Endodermal cell (in vitro differentiated cells): ENCODE data around the gene RANBP1. TPM values are rescaled to one million over a fixed set of nuclear protein-coding genes. Genes with fewer than 3 reads are reported as not detected.

Experiments
- DNase-seq: peaks from one replicate; pipeline ENCODE4 v3.0.0-alpha.2; 2017
- H3K27ac ChIP-seq: 2 replicates; pipeline ENCODE4 v1.5.1; 2013; ENCODE audit warnings: mild to moderate bottlenecking, low read depth, low read length, moderate library complexity
- H3K27me3 ChIP-seq: 2 replicates; pipeline ENCODE4 v1.6.1; 2013; ENCODE audit warnings: mild to moderate bottlenecking, low read length, moderate library complexity; ENCODE audit not compliant: insufficient read depth, control insufficient read depth, poor library complexity, severe bottlenecking
- H3K36me3 ChIP-seq: 2 replicates; pipeline ENCODE4 v1.7.0; 2013; ENCODE audit warnings: mild to moderate bottlenecking, low read length, moderate library complexity; ENCODE audit not compliant: control insufficient read depth, insufficient read depth
- H3K4me1 ChIP-seq: one replicate; pipeline ENCODE4 v1.7.0; 2013; ENCODE audit warnings: low read length; ENCODE audit not compliant: control insufficient read depth, insufficient read depth
- H3K4me3 ChIP-seq: 2 replicates; pipeline ENCODE4 v1.5.1; 2013; ENCODE audit warnings: mild to moderate bottlenecking, low read length, moderate library complexity
- H3K9ac ChIP-seq: 2 replicates; pipeline ENCODE4 v1.6.1; 2013; ENCODE audit warnings: mild to moderate bottlenecking, low read length, moderate library complexity; ENCODE audit not compliant: poor library complexity, severe bottlenecking; ENCODE audit errors: extremely low read depth
- H3K9me3 ChIP-seq: 2 replicates; pipeline ENCODE4 v1.6.1; 2013; ENCODE audit warnings: mild to moderate bottlenecking, low read length, moderate library complexity; ENCODE audit not compliant: control insufficient read depth
- H3K27ac Mint-ChIP-seq: 2 replicates; pipeline ENCODE4 v1.8.0; 2020; ENCODE audit warnings: mixed read lengths
- H3K27me3 Mint-ChIP-seq: 2 replicates; pipeline ENCODE4 v1.8.0; 2021; ENCODE audit warnings: mild to moderate bottlenecking, mixed read lengths; ENCODE audit not compliant: insufficient read depth
- H3K36me3 Mint-ChIP-seq: 2 replicates; pipeline ENCODE4 v1.8.0; 2020; ENCODE audit warnings: low read depth, mixed read lengths
- H3K4me1 Mint-ChIP-seq: 2 replicates; pipeline ENCODE4 v1.8.0; 2020; ENCODE audit warnings: mixed read lengths
- H3K4me3 Mint-ChIP-seq: 2 replicates; pipeline ENCODE4 v1.8.0; 2020; ENCODE audit warnings: mild to moderate bottlenecking, moderate library complexity, mixed read lengths
- H3K9me3 Mint-ChIP-seq: 2 replicates; pipeline ENCODE4 v1.8.0; 2020; ENCODE audit warnings: mild to moderate bottlenecking, mixed read lengths
- WGBS, 2 experiments: methylation state at CpG; one replicate each; pipeline versions ENCODE4 v1.1.5 to v1.1.7; 2013; ENCODE audit warnings: missing lambda C conversion rate in 2 of 2, mixed read lengths in 1 of 2; ENCODE audit not compliant: insufficient coverage in 1 of 2, insufficient read length in 1 of 2; 5-methylcytosine and 5-hydroxymethylcytosine counted together
- total RNA-seq, 2 donors: library from RNA; stranded (reverse); fragmentation: NEBNext Ultra II Directional in 1 of 2; extraction: Animal tissue kit (Norgen Biotek cat#: 25700) in 1 of 2; gene quantifications; 2 replicates in 1 of 2; 3 replicates in 1 of 2; pipeline ENCODE4 v1.2.1, GENCODE V29; 2021
- TF ChIP-seq, protein P1 (sequence below): fragments of 200-600 bp; sonication (generic); conservative IDR thresholded peaks from 2 replicates; pipeline ENCODE4 v1.5.0; 2021; ENCODE audit warnings: antibody characterized with exemption, mild to moderate bottlenecking

RANBP1 gene
- total RNA-seq, 2 donors from 2014 or later = 320 to 415 TPM

GRCh38 chr22:20068640-20069039, 47.3 kb upstream of the RANBP1 start:
- no peaks in the 10 kb centered on the region for H3K9me3 Mint-ChIP-seq
- no peak for DNase-seq
- Histone ChIP-seq H3K9me3 (no peaks in the 10 kb centered on the region), H3K27me3 (no peaks in the 10 kb centered on the region), H3K36me3 (no peaks in the 10 kb centered on the region), H3K4me3 (no peak overlapping the region), H3K9ac (no peak overlapping the region), H3K27ac (no peak overlapping the region), H3K4me1 (no peaks in the 10 kb centered on the region)
- H3K4me3 Mint-ChIP-seq = no peak overlapping the region
- no peaks in the 10 kb centered on the region for H3K4me1 Mint-ChIP-seq
- H3K36me3 Mint-ChIP-seq = no peaks in the 10 kb centered on the region
- H3K27ac Mint-ChIP-seq = no peak overlapping the region
- H3K27me3 Mint-ChIP-seq = peaks cover 12% of the 10 kb centered on the region
- 96 to 98% methylated on average over 7 of the region's 7 CpGs for WGBS, 2 experiments
- TF ChIP-seq, protein P1, sequence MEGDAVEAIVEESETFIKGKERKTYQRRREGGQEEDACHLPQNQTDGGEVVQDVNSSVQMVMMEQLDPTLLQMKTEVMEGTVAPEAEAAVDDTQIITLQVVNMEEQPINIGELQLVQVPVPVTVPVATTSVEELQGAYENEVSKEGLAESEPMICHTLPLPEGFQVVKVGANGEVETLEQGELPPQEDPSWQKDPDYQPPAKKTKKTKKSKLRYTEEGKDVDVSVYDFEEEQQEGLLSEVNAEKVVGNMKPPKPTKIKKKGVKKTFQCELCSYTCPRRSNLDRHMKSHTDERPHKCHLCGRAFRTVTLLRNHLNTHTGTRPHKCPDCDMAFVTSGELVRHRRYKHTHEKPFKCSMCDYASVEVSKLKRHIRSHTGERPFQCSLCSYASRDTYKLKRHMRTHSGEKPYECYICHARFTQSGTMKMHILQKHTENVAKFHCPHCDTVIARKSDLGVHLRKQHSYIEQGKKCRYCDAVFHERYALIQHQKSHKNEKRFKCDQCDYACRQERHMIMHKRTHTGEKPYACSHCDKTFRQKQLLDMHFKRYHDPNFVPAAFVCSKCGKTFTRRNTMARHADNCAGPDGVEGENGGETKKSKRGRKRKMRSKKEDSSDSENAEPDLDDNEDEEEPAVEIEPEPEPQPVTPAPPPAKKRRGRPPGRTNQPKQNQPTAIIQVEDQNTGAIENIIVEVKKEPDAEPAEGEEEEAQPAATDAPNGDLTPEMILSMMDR = no peak

DNA sequence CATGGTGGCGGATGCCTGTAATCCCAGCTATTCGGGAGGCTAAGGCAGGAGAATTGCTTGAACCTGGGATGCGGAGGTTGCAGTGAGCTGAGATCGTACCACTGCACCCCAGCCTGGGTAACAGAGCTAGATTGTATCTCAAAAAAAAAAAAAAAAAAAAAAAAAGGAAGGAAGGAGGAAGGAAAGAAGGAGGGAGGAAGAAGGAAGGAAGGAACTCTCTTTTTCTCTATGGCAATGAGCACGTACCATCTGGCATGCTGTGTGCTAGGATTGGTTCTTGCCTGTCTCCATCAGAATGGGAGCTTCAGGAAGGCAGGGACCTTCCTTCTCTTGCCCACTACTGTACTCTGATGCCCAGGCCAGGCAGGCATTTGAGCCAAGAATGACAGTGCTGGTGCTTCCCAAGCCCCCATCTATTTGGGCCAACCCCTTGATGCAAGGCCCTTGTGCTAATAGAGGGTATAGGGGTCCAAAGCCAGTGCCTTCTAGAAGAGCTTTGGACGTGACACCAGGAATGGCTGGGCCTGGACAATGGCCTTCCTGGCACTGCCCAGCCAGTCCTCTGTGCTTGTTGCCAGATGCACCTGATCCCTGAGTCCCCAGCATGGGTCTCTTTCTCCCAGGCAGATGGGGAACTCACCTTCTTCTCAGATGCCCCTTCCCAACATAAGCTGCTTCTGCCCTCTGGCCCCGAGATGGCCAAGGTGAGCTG, 46.4 kb upstream of the RANBP1 start:
- Histone ChIP-seq H3K4me3 (no peak overlapping the region), H3K27ac (no peak overlapping the region), H3K9ac (no peak overlapping the region), H3K4me1 (no peaks in the 10 kb centered on the region), H3K9me3 (no peaks in the 10 kb centered on the region), H3K27me3 (no peaks in the 10 kb centered on the region), H3K36me3 (no peaks in the 10 kb centered on the region)
- DNase-seq = no peak
- H3K9me3 Mint-ChIP-seq = no peaks in the 10 kb centered on the region
- TF ChIP-seq, protein P1 = no peak
- H3K27me3 Mint-ChIP-seq = peaks cover 12% of the 10 kb centered on the region
- WGBS, 2 experiments = 93 to 94% methylated on average over 2 to 7 of the region's 7 CpGs
- H3K4me3 Mint-ChIP-seq = no peak overlapping the region
- no peaks in the 10 kb centered on the region for H3K36me3 Mint-ChIP-seq
- no peak overlapping the region for H3K27ac Mint-ChIP-seq
- H3K4me1 Mint-ChIP-seq = no peaks in the 10 kb centered on the region

DNA sequence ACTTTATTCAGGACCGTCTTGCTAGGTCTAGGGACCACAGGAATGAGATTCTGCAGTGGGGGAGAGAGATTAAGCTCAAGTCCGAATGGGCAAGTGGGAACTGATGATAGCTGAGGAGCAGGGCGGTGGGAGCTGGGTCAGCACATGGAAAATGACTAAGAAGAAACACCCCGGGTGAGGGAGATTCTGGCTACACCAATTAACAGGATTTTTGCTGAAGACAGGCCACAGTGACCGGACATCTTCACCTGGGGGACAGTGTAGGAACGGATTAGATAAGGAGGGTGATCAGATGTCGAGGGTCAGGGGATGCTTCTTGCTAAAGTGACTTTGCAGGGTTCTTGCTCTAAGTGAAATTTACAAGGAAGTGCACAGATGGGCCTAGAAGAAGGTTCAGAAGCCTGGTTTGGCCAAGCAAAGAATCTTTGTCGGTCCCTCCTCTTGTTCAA, 44.4 kb upstream of the RANBP1 start:
- no peak for DNase-seq
- Histone ChIP-seq H3K36me3 (no peaks in the 10 kb centered on the region), H3K27ac (no peak overlapping the region), H3K9ac (no peak overlapping the region), H3K4me3 (no peak overlapping the region), H3K4me1 (no peaks in the 10 kb centered on the region), H3K27me3 (no peaks in the 10 kb centered on the region), H3K9me3 (no peaks in the 10 kb centered on the region)
- Mint-ChIP-seq H3K4me1 (no peaks in the 10 kb centered on the region), H3K27ac (no peak overlapping the region), H3K27me3 (peaks cover 12% of the 10 kb centered on the region), H3K4me3 (no peak overlapping the region), H3K9me3 (no peaks in the 10 kb centered on the region), H3K36me3 (no peaks in the 10 kb centered on the region)
- TF ChIP-seq, protein P1 = no peak
- 93 to 95% methylated on average over 8 of the region's 8 CpGs for WGBS, 2 experiments
